Upper lobe of left lung (tissue), 4 donors: ENCODE measurements around the gene CFL1.

Experiments
- POLR2AphosphoS5 ChIP-seq, 2 donors: sonication (generic); formaldehyde crosslinking; IDR thresholded peaks; one replicate each; pipeline ENCODE4 v1.5.1; 2017; ENCODE audit warnings: antibody characterized with exemption in 2 of 2
- TF ChIP-seq, protein P1 (sequence below), 6 experiments: fragments of 450-650 bp in 4 of 6; fragments of 200-600 bp in 2 of 6; sonication (generic) in 2 of 6; IDR thresholded peaks; one replicate each; pipeline ENCODE4 v1.5.1; 2016 to 2019; ENCODE audit warnings: antibody characterized with exemption in 6 of 6

DNA sequence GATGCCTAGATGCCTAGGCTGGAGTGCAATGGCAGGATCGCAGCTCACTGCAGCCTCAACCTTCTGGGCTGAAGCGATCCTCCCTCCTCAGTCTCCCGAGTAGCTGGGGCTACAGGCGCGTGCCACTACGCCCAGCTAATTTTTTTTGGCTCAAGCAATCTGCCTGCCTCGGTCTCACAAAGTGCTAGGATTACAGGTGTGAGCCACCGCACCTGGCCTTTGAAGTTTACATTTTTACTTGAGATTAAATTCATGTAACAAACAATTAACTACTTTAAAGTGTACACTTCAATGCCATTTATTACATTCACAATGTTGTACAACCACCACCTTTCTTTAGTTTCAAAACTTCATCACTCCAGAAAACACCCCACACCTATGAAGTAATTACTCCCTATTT is 45.7 kb upstream of the CFL1 start:
- TF ChIP-seq, protein P1, sequence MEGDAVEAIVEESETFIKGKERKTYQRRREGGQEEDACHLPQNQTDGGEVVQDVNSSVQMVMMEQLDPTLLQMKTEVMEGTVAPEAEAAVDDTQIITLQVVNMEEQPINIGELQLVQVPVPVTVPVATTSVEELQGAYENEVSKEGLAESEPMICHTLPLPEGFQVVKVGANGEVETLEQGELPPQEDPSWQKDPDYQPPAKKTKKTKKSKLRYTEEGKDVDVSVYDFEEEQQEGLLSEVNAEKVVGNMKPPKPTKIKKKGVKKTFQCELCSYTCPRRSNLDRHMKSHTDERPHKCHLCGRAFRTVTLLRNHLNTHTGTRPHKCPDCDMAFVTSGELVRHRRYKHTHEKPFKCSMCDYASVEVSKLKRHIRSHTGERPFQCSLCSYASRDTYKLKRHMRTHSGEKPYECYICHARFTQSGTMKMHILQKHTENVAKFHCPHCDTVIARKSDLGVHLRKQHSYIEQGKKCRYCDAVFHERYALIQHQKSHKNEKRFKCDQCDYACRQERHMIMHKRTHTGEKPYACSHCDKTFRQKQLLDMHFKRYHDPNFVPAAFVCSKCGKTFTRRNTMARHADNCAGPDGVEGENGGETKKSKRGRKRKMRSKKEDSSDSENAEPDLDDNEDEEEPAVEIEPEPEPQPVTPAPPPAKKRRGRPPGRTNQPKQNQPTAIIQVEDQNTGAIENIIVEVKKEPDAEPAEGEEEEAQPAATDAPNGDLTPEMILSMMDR (IDR thresholded peaks at IDR 0.05), result no peak
- no peak for TF ChIP-seq POLR2AphosphoS5 (IDR thresholded peaks at IDR 0.05)
